Activated CD4-positive, alpha-beta T cell treated with anti-CD3 and anti-CD28 coated beads for 24 hours (primary cell): ENCODE data around the gene NBAS.
"Not testable (repeated sequence)": the region's sequence is repeated elsewhere in the genome, so short reads cannot be mapped to it uniquely, and the experiment has no call there.

Source experiments
- DNase-seq, 2 donors: peaks; one replicate each; pipeline ENCODE4 v3.0.0-alpha.2; 2020; ENCODE audit warnings: low read depth in 2 of 2

Gene NBAS

DNA sequence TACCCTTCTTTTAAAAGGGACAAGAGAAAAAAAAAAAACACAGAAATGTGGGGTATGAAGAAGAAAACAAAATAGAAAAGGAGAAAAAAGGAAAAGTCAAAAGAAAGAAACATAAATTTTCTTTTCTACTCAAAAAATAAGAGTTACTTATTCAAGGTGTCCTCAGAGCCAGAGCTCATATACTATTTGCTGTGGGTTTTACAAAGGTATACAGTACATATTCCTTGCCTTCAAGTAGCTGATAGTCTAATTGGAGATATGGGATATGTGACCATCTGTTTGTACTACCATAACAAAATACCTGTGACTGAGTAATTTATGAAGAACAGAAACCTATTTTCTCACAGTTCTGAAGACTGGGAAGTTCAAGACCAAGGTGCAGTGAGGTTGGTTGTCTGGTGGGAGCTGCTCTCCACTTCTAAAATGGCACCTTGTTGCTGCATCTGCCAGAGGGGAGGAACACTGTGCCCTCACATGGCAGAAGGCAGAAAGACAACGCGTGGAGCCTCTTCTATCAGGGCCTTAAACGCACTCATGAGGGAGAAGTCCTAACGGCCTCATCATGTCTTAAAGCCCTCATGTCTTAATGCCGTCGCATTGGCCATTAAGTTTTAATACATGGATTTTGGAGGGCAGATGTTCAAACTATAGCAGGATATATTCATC, 33.9 kb downstream of the NBAS start:
- no peak for DNase-seq

DNA sequence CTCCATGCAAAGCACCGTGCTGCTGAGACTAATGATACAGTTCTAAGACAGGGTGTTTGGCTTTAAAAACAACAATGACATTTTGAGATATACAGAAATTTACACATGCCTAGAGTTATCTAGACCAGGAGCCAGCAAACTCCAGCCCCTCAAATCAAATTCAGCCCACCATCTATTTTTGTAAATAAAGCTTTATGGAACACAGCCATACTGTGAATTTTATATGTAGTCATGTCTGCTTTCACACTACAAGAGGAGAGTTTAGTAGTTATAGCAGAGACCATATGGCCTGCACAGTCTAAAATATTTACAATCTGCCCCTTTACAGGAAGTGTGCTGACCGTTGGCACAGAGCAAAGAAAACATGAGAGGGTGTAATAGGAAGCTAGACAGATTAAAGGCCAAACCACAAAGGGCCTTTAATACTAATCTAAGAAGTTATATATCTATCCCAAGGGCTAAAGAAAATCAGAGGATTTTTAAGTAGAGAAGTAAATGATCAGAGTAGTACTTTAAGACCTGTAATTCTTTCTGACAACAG, 39.4 kb downstream of the NBAS start:
- DNase-seq: no peak

DNA sequence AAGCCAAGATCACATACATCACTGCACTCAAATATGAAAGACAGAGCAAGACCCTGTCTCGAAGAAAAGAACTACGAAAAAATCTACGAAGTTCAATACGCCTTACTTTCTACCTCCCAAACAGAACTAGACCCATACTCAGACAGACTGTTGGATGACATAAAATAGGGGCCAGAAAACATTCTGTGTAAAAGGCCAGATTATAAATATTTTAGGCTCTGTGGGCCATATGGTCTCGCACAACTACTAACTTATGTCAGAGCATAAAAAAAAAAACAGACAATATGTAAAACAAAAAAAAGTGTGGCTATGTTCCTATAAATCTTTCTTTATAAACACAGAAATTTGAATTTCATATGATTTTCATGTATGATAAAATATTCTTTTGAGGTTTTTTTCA, 40.8 kb downstream of the NBAS start:
- no peak for DNase-seq

DNA sequence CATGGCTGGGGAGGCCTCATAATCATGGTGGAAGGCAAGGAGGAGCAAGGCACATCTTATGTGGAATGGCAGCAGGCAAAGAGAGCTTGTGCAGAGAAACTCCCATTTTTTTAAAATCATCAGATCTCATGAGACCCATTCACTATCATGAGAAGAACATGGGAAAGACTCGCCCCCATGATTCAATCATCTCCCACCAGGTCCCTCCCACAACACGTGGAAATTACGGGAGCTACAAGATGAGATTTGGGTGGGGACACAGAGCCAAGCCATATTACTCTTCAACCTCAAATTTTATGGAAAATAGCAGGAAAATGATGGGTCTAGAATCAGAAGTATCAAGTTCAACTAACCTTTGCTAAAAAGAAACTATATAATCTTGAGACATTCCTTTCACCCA, 42.4 kb downstream of the NBAS start:
- DNase-seq: not testable (repeated sequence)

DNA sequence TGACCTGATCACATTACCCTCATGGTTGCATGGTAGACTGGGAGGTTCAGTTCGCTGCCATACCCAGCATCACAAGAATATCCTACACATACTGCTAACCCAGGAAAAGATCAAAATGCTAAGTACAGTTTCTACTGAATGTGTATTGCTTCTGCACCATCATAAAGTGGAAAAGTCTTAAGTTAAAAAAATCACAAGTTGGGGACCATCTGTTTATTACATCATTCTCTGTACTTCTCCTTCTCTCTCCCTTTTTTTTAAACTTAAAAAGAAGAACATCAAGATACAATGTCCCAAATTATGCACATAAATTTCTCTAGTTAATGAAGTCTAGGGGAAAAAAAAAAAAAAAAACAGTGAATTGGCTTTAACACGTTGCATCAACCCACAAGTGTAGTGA, 43.3 kb downstream of the NBAS start:
- no peak for DNase-seq

DNA sequence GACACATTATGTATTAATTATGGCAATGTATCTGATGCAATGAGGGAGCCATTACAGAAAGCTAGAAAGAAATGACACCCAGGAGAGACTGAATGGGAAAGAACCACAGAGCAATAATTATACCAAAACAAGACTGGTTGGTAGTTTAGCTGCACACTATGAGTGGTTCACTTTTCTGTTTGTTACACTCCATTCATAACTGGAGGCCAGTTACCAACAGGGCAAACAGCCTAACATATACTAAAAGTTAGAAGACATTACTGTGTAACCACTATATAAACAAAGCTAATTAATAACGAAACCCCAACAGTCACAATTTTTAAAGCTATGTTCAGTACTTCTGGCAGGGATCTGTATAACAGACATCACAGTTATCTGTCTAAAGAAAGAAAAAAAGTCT, 49.4 kb downstream of the NBAS start:
- no peak for DNase-seq

DNA sequence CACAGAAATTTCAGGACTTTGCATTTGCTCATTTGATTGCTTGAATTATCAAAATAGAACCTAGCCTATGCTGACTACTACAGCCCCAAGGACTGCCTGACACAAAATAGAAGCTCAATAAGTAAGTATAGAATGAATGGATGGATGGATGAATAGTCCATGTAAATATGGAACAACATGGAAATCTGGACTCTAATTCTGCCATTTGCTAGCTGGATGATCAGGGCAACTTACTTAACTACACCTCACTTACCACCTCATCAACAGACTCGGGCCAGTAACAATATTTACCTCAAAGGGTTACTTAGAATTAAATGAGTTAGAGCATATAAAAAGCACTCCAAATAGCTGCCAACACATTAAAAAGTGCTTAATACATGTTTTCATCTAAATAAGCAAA, 50.6 kb downstream of the NBAS start:
- DNase-seq: no peak

DNA sequence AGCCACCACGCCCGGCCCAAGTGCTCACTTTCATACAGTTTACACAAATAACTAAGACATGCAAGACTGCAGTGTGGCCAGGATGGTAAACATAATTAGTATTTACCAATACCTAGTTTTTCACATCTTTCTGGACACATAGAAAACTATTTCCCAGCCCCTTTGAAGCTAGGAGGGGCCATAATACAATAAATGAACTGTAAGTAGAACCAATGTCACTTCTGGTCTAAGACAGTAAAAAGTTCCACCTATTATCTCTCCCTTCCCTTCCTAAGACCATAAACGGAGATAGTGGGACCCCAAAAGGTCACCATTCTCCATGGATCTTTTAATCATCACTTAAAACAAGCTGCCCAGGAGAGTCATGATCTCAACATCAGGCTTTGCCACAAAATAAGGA, 51.0 kb downstream of the NBAS start:
- DNase-seq: no peak

DNA sequence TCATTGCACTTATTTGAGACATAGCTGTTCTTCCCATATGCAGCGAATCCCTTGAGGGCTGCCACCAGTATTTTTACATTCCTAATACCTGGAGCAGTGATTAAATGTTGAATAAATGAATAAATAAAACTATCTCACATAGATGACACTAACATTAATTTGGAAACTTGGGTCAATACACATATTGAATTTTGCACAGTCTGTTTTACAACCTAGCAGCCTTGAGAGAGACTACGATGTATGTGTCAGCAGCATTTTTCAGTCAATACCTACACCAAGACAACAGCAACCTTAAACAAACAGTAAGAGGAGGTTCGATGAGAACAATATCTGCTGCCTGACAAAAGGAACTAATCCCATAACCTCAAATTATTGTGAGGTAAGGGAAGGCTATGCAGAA, 53.4 kb downstream of the NBAS start:
- no peak for DNase-seq

DNA sequence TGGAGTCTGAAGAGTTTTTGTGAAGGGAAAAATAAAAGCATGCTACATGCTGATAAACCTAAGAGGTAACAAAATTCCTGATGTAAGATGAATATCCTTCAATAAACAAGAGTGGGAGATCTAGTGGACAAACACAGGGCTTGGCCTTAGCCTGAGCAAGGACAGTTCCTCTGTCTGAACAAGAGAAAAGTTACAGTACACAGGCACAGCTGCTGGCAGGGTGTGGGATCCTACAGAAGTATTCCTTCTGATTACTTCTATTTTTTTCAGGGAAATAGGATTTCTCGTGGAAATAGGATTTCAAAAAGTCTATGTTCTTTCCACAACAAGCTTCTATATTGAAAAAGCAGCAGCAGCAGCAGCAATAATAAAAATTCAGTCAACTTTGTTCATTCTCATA, 54.1 kb downstream of the NBAS start:
- no peak for DNase-seq

DNA sequence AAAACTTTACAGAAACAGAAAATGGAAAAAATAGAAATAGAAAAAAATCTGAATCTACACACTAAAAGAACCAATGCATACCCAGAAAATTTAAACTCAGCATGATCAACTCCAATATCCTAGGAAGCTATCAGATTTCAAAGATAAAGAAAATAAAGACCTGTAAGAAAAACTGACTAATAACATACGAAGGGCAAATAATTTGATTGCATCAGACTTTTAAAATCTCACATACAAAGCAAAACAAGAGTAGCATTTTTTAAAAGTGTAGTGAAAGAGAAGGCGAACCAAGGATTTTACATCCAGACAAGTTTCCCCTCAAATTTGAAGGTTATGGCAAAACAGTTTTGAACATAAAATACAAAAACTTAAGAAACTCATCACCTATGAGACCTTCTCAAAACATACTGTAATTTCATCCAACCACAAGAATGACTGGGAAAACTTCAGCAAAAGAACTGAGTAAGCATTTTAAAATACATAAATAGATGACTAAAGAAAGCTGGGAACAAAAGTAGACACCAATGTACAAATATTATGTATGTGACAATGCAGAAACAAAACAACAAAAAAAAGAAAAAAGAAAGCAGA, 54.8 kb downstream of the NBAS start:
- DNase-seq: no peak

DNA sequence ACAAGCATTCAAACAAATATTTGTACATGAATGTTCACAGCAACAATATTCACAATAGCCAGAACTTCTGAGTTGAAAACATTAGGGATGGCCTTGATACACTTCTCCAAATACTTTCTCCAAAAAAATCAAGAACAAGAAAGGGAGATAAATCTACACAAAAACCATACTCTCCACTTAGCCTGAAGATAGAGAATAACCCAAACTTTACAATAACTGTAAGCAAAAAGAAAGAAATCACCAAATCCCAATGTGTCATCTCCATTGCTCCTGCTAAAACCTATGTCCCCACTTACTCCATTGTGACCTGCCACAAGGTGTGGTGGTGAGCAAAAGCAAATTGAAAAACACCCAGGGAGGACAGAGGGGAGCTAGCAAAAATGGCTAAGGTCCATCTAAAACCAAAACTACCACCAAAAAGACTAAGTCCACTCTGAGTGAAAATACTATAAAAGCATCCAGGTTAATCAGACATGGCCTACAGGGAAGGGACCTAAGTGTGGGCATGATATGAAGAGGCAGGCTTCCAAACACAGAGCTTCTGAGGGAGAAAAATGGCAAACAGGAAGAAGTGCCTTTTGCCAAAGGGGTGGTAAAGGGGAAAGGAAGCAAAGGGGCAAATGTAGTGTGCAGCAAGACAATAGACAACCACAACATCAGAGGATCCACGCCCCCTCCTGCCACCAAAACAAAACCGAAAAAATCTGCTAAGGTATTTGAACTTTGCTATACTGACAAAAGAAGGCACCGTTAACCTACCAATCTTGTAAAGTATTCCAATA, 56.1 kb downstream of the NBAS start:
- no peak for DNase-seq

DNA sequence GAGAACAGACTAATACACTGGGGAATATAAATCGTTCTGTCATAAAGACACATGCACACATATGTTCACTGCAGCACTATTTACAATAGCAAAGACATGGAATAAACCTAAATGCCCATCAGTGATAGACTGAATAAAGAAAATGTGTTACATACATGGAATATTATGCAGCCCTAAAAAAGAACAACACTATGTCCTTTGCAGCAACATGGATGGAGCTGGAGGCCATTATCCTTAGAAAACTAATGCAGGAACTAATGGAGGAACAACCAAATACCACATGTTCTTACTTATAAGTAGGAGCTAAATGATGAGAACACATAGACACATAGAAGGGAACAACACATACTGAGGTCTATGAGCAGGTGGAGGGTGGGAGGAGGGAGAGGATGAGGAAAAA, 61.9 kb downstream of the NBAS start:
- DNase-seq: not testable (repeated sequence)

DNA sequence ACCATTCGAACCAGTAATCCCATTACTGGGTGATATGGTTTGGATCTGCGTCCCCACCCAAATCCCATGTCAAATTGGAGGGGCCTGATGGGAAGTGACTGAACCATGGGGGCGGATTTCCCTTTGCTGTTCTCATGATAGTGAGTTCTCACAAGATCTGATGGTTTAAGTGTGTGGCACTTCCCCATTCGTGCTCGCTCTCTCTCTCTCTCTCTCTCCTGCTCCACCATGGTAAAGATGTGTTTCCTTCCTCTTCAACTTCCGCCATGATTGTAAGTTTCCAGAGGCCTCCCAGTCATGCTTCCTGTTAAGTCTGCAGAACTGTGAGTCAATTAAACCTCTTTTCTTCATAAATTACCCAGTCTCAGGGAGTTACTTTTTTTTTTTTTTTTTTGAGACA, 62.6 kb downstream of the NBAS start:
- DNase-seq: no peak

DNA sequence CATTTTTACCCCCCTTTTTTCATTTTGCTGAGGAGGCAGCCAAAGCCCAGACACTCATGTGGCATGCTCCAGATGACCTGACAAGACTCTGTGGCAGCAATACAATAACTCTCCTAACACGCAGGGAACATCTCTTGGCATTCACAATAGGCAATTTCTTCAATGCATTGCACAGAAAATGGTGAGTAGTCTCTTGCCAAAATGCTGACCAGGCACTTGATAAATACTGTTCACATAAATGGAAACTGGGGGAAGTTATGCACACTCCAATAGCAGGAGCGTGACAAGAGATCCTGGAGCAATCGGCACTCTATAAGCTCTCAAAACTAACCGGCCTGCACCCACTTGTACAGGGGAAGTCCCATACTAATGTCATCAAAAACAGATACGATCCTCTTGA, 66.3 kb downstream of the NBAS start:
- no peak for DNase-seq

DNA sequence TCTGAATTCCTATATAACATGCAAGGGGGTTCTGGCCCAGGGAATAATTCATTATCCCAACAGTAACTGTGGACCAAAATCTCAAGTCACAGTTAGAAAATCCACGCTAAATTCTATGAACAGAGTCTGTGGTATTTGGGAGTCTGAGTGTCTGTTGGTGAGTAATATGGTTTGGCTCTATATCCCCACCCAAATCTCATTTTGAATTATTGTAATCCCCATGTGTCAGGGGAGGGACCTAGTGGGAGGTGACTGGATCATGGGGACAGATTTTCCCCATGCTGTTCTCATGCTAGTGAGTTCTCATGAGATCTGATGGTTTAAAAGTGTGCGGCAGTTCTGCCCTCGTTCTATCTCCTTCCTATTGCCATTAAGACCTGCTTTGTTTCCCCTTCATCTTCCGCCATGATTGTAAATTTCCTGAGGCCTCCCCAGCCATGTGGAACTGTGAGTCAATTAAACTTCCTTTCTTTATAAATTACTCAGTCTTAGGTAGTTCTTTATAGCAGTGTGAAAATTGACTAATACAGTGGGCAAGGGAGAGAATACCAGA, 68.3 kb downstream of the NBAS start:
- DNase-seq: no peak

DNA sequence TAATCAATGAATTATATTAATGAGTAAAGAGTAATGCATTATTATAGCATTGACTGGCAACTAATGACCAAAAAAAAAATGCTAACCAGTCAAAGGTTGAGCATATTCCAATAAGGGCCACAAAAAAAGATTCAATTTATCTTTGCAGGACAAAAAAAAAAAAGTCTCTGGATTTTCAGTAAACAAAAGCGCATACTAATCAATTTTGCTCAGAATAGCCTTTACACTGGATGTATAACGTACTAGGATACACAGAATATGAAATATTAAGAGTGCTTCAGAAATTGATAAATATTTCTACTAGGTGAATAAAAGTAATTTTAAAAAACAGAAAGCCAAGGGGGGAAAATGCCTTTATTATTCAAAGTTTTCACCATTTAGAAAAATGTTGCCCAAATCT, 74.4 kb downstream of the NBAS start:
- DNase-seq: no peak

DNA sequence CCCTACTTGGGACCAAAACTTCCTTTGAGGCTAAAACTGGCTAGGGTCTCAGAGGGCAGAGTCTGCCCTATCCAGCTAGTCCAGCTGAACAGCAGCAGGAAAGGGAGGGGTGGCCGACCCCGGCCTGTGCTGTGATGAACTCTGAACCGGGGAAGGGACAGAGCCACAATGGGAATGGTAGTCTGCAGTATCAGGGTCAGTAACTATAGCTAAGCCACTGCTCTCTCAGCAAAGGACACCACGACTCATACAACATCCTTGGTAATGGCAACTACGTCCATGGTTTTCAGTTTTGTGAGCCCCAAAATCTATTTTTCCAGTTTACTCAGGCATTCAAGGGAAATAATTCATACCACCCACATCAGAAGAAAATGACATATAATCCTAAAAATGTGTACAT, 75.2 kb downstream of the NBAS start:
- DNase-seq: no peak

DNA sequence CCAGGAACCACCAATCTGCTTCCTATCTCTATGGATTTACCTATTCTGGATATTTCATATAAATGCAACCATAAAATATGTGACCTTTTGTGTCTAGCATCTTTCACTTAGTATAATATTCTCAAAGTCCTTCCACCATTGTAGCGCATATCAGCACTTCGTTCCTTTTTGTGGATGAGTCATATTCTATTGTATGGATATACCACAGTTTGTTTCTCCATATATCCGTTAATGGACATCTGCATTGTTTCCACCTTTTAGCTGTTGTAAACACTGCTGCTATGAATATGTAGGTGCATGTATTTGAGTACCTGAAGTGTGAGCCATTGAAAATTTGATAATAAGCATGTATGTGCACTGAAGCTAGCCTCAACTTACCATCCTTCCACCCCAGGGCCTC, 80.1 kb downstream of the NBAS start:
- no peak for DNase-seq

DNA sequence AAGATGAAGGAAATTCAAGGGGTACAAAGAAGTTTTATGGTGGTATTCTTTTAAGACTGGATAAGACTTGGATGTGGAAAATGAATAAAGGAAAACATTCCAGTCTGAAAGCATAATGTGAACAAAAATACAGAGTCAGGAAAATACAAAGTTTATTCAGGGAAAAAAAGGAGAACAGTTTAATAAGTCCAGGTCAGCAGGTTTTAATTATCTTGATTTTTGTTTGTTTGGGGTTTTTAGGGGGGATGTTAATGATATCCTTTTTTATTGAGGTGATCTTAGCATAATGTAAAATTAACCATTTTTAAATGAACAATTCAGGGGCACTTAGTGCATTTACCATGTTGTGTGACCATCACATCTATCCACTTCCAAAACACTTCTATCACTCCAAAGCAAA, 80.6 kb downstream of the NBAS start:
- DNase-seq: no peak

DNA sequence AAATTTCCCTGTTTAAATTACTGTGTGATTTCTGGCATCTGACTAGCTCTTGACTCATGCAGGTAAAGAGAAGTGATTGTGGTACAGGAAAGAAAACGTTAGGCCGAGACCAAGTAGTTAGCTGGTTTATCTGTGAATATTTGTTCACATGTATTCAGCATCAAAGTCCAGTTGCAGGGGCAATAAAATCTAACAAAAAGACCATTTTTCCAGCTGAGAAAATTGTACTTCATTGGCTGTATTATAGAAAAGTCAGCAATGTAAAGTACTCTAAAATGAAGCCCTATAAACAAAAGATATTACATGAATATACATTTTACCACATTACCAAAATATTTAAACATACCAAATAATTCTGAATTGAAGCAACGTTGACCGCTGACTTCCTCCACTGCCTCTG, 88.3 kb downstream of the NBAS start:
- DNase-seq: no peak

DNA sequence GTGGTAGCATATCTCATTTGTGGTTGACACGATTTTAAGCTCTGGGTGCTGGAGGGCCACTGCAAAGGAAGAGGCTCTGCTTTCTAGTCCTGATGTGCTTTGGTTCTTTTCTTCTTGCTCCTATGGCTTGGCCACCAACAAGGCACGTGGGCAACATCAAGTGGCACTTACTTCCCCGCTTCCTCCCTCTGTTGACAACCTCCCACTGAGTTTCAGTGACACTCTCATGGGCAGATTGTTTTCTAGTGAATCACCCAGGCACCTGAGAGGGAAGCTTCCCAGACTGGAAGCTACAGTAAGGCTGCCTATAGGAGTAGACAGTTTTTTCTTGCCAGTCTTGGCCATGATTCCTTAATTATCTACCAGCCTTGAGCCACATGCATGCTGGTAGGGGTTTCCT, 89.0 kb downstream of the NBAS start:
- DNase-seq: no peak

DNA sequence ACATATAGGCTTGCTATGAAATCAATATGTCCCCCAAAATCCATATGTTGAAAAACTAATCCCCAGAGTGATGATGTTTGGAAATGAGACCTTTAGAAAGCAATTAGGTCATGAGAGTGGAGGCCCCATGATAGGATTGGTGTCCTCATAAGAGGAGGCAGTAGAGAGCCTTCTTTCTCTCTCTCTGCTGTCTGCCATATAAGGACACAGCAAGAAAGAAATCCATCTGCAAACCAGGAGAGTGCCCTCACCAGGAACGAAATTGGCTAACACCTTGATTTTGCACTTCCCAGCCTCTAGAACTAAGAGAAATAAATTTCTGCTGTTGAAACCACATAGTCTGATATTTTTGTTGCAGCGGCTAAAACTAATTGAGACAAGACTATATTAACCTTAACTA, 89.5 kb downstream of the NBAS start:
- no peak for DNase-seq
